ENCODE results near the gene SHE.

SHE gene

DNA sequence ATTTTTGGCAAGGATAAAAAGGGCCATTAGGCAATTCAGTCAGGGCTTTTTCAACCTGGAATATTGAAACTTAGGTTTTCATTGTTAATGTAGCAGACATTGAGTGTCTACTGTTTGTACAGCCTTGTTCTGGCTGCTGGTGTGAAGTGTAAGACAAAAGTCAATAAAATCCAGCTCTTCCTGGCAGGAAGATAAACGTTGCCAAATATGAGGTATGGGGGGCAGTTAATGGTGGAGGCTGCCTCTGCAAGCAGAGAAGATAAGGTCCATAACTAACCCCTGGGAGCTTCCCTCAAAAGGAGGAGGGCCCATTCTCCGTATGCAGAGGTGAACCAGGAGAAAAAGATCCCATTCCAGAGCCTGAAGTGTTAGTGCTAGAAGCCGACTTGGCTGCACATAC is 19.5 kb upstream of the SHE start:
- Histone ChIP-seq H3K9me3 (replicated peaks; ENCODE audit: insufficient read depth, low read length) (no peaks in the 10 kb centered on the region), H3K4me3 (ENCODE audit: low read length) (no peak overlapping the region), H4K20me1 (ENCODE audit: insufficient read depth, low read length) (no peaks in the 10 kb centered on the region), H3K79me2 (ENCODE audit: low read length) (no peaks in the 10 kb centered on the region), H3K4me2 (ENCODE audit: low read depth, low read length) (no peak overlapping the region), H3F3A (ENCODE audit: insufficient read depth, low read length) (peaks cover 6% of the 10 kb centered on the region), H2AFZ (ENCODE audit: low read length) (no peak overlapping the region), H3K9ac (ENCODE audit: low read length) (no peak overlapping the region), H3K4me1 (ENCODE audit: low read length) (peaks cover 23% of the 10 kb centered on the region), H3K36me3 (replicated peaks; ENCODE audit: insufficient read depth, low read length) (no peaks in the 10 kb centered on the region), H3K9me2 (replicated peaks; ENCODE audit: insufficient read depth, low read length) (no peaks in the 10 kb centered on the region), H3K27me3 (replicated peaks; ENCODE audit: insufficient read depth, low read length) (no peaks in the 10 kb centered on the region), H3K27ac (ENCODE audit: low read length) (no peak overlapping the region)
- no peak for TF ChIP-seq EZH2 (optimal IDR thresholded peaks at IDR 0.05; ENCODE audit: low read depth, low read length)
- no peak for TF ChIP-seq EZH2phosphoT487 (IDR thresholded peaks at IDR 0.05; ENCODE audit: low read length)
- TF ChIP-seq, protein P1, sequence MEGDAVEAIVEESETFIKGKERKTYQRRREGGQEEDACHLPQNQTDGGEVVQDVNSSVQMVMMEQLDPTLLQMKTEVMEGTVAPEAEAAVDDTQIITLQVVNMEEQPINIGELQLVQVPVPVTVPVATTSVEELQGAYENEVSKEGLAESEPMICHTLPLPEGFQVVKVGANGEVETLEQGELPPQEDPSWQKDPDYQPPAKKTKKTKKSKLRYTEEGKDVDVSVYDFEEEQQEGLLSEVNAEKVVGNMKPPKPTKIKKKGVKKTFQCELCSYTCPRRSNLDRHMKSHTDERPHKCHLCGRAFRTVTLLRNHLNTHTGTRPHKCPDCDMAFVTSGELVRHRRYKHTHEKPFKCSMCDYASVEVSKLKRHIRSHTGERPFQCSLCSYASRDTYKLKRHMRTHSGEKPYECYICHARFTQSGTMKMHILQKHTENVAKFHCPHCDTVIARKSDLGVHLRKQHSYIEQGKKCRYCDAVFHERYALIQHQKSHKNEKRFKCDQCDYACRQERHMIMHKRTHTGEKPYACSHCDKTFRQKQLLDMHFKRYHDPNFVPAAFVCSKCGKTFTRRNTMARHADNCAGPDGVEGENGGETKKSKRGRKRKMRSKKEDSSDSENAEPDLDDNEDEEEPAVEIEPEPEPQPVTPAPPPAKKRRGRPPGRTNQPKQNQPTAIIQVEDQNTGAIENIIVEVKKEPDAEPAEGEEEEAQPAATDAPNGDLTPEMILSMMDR (IDR thresholded peaks at IDR 0.05; ENCODE audit: low read length), result no peak
- no peak for DNase-seq

DNA sequence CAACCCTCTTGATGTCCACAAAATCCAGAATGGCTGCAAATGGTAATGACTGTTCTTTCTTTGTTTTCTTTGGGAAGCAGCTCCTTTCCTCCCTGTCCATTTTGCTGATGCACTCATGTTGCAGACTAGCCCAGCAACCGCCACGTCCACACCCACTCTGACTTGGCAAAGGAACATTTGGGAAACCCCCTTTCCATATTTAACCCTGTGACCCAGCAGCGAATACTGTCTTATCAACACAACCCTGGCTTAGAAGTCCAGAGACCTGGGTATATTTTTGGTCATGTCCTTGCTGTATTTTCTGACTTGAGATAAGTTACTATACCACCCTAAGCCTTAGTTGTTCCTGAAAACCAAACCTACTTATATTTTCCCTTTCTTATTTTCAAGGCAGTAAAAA is 18.1 kb upstream of the SHE start:
- no peak overlapping the region for H3K9ac ChIP-seq (ENCODE audit: low read length)
- no peaks in the 10 kb centered on the region for H4K20me1 ChIP-seq (ENCODE audit: insufficient read depth, low read length)
- H3K27me3 ChIP-seq (replicated peaks; ENCODE audit: insufficient read depth, low read length), result no peaks in the 10 kb centered on the region
- no peak overlapping the region for H3K4me3 ChIP-seq (ENCODE audit: low read length)
- no peaks in the 10 kb centered on the region for H3K79me2 ChIP-seq (ENCODE audit: low read length)
- TF ChIP-seq, protein P1 (IDR thresholded peaks at IDR 0.05; ENCODE audit: low read length), result no peak
- TF ChIP-seq EZH2 (optimal IDR thresholded peaks at IDR 0.05; ENCODE audit: low read depth, low read length), result no peak
- no peak for TF ChIP-seq EZH2phosphoT487 (IDR thresholded peaks at IDR 0.05; ENCODE audit: low read length)
- H2AFZ ChIP-seq (ENCODE audit: low read length), result no peak overlapping the region
- H3F3A ChIP-seq (ENCODE audit: insufficient read depth, low read length), result peaks cover 6% of the 10 kb centered on the region
- no peaks in the 10 kb centered on the region for H3K36me3 ChIP-seq (replicated peaks; ENCODE audit: insufficient read depth, low read length)
- H3K9me2 ChIP-seq (replicated peaks; ENCODE audit: insufficient read depth, low read length), result no peaks in the 10 kb centered on the region
- H3K9me3 ChIP-seq (replicated peaks; ENCODE audit: insufficient read depth, low read length), result no peaks in the 10 kb centered on the region
- no peak overlapping the region for H3K4me2 ChIP-seq (ENCODE audit: low read depth, low read length)
- no peak overlapping the region; the same call in 1 of the 2 replicates for H3K27ac ChIP-seq (ENCODE audit: low read length)
- peak; percentile 26 for DNase-seq
- H3K4me1 ChIP-seq (ENCODE audit: low read length), result peaks cover 23% of the 10 kb centered on the region

DNA sequence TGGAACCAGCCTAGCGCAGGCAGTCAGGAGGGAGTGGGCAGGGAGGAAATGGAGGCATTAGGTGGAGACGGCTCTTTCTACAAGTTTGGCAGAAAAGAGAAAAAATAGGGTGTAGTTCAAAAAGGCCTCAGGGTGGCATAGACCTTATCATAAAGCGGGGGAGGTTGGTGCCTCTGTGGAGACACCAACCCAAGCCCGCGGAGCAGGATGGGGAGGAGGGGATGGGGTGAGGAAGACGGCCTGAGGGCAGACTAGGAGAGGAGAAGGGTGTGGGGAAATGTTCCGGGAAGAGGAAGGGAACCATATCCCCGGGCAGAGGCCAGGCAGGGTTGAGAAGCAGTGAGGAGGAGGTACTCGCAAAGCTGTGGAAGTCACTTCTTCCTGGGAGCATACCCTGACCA is 17.4 kb upstream of the SHE start:
- Histone ChIP-seq H3K27ac (ENCODE audit: low read length) (peak overlapping the region; percentile 7; the same call in 1 of the 2 replicates), H3K9me2 (replicated peaks; ENCODE audit: insufficient read depth, low read length) (no peaks in the 10 kb centered on the region), H3K79me2 (ENCODE audit: low read length) (no peaks in the 10 kb centered on the region), H4K20me1 (ENCODE audit: insufficient read depth, low read length) (no peaks in the 10 kb centered on the region), H3K4me1 (ENCODE audit: low read length) (peaks cover 23% of the 10 kb centered on the region), H3K9ac (ENCODE audit: low read length) (no peak overlapping the region), H3K4me3 (ENCODE audit: low read length) (no peak overlapping the region), H3K36me3 (replicated peaks; ENCODE audit: insufficient read depth, low read length) (no peaks in the 10 kb centered on the region), H3K9me3 (replicated peaks; ENCODE audit: insufficient read depth, low read length) (no peaks in the 10 kb centered on the region), H3F3A (ENCODE audit: insufficient read depth, low read length) (peaks cover 6% of the 10 kb centered on the region), H3K27me3 (replicated peaks; ENCODE audit: insufficient read depth, low read length) (no peaks in the 10 kb centered on the region), H2AFZ (ENCODE audit: low read length) (no peak overlapping the region), H3K4me2 (ENCODE audit: low read depth, low read length) (peak overlapping the region; percentile 80)
- DNase-seq, result peak; percentile 27
- no peak for TF ChIP-seq EZH2 (optimal IDR thresholded peaks at IDR 0.05; ENCODE audit: low read depth, low read length)

DNA sequence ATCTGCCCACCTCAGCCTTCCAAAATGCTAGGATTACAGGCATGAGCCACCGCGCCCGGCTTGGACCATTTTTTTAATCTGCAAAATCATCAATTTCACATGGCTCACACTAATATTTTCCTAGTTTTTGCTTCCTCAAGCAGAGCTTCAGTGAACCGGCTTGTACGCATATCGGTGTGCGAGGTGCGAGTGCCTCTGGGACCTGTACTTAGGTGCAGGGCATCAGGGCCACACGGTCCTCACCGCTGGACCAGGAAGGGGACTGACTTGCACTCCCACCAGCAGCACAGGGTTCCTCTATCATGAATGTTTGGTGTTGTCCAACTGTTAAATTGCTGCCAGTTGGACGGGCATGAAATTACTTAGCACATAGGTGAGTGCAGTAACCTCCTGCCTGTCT is 15.4 kb upstream of the SHE start:
- no peaks in the 10 kb centered on the region for H3K79me2 ChIP-seq (ENCODE audit: low read length)
- no peaks in the 10 kb centered on the region for H3K9me2 ChIP-seq (replicated peaks; ENCODE audit: insufficient read depth, low read length)
- H2AFZ ChIP-seq (ENCODE audit: low read length), result no peak overlapping the region
- peaks cover 23% of the 10 kb centered on the region for H3K4me1 ChIP-seq (ENCODE audit: low read length)
- TF ChIP-seq, protein P1 (IDR thresholded peaks at IDR 0.05; ENCODE audit: low read length), result no peak
- TF ChIP-seq EZH2phosphoT487 (IDR thresholded peaks at IDR 0.05; ENCODE audit: low read length) (no peak), EZH2 (optimal IDR thresholded peaks at IDR 0.05; ENCODE audit: low read depth, low read length) (no peak)
- no peak overlapping the region for H3K4me2 ChIP-seq (ENCODE audit: low read depth, low read length)
- no peak overlapping the region for H3K27ac ChIP-seq (ENCODE audit: low read length)
- no peak overlapping the region for H3K4me3 ChIP-seq (ENCODE audit: low read length)
- H3F3A ChIP-seq (ENCODE audit: insufficient read depth, low read length), result peaks cover 6% of the 10 kb centered on the region
- no peaks in the 10 kb centered on the region for H3K27me3 ChIP-seq (replicated peaks; ENCODE audit: insufficient read depth, low read length)
- no peaks in the 10 kb centered on the region for H3K9me3 ChIP-seq (replicated peaks; ENCODE audit: insufficient read depth, low read length)
- no peak for DNase-seq
- no peak overlapping the region for H3K9ac ChIP-seq (ENCODE audit: low read length)
- H4K20me1 ChIP-seq (ENCODE audit: insufficient read depth, low read length), result no peaks in the 10 kb centered on the region
- H3K36me3 ChIP-seq (replicated peaks; ENCODE audit: insufficient read depth, low read length), result no peaks in the 10 kb centered on the region
